ENCODE measurements around the gene ACTR1A. TPM values are rescaled to one million over a fixed set of nuclear protein-coding genes. Genes with fewer than 3 reads are reported as not detected.

Gene ACTR1A
- total RNA-seq, 1 experiment from 2014 or later, result 271 TPM

GRCh38 chr10:102527546-102527945 is 25.0 kb upstream of the ACTR1A start:
- Histone ChIP-seq H3K9me3 (replicated peaks) (no peaks in the 10 kb centered on the region), H3K4me3 (no peak overlapping the region), H3K27ac (no peak overlapping the region), H3K27me3 (no peaks in the 10 kb centered on the region), H3K4me1 (no peaks in the 10 kb centered on the region), H3K36me3 (no peaks in the 10 kb centered on the region; the same call in 1 of the 2 replicates)
- no peak for DNase-seq

GRCh38 chr10:102524746-102525145 is 22.2 kb upstream of the ACTR1A start:
- no peaks in the 10 kb centered on the region; the same call in 1 of the 2 replicates for H3K36me3 ChIP-seq
- H3K27me3 ChIP-seq, result no peaks in the 10 kb centered on the region
- no peaks in the 10 kb centered on the region for H3K4me1 ChIP-seq
- no peak for DNase-seq
- H3K9me3 ChIP-seq (replicated peaks), result no peaks in the 10 kb centered on the region
- no peak overlapping the region for H3K27ac ChIP-seq
- no peak overlapping the region for H3K4me3 ChIP-seq

GRCh38 chr10:102523250-102524029 is 20.9 kb upstream of the ACTR1A start:
- Histone ChIP-seq H3K27me3 (no peaks in the 10 kb centered on the region), H3K27ac (no peak overlapping the region)
- DNase-seq, result no peak

GRCh38 chr10:102522874-102523249 is 20.4 kb upstream of the ACTR1A start:
- no peak for DNase-seq
- H3K4me3 ChIP-seq, result no peak overlapping the region
- no peaks in the 10 kb centered on the region for H3K9me3 ChIP-seq (replicated peaks)
- H3K4me1 ChIP-seq, result no peaks in the 10 kb centered on the region
- H3K27me3 ChIP-seq, result no peaks in the 10 kb centered on the region
- H3K36me3 ChIP-seq, result peaks cover 3% of the 10 kb centered on the region; the same call in 1 of the 2 replicates
- H3K27ac ChIP-seq, result no peak overlapping the region

More at GRCh38 chr10:102523250-102524029, 20.9 kb upstream of the ACTR1A start:
- Histone ChIP-seq H3K36me3 (no peaks in the 10 kb centered on the region; the same call in 1 of the 2 replicates), H3K4me3 (no peak overlapping the region), H3K4me1 (no peaks in the 10 kb centered on the region), H3K9me3 (replicated peaks) (no peaks in the 10 kb centered on the region)

GRCh38 chr10:102519246-102519825 is 16.8 kb upstream of the ACTR1A start:
- Histone ChIP-seq H3K36me3 (peaks cover 13% of the 10 kb centered on the region; the same call in 1 of the 2 replicates), H3K27me3 (no peaks in the 10 kb centered on the region), H3K4me1 (no peaks in the 10 kb centered on the region), H3K4me3 (no peak overlapping the region), H3K9me3 (replicated peaks) (no peaks in the 10 kb centered on the region), H3K27ac (no peak overlapping the region)
- no peak for DNase-seq

GRCh38 chr10:102517553-102517952 is 15.0 kb upstream of the ACTR1A start:
- no peak for DNase-seq
- H3K27me3 ChIP-seq, result no peaks in the 10 kb centered on the region
- peaks cover 26% of the 10 kb centered on the region; the same call in 1 of the 2 replicates for H3K36me3 ChIP-seq
- H3K27ac ChIP-seq, result no peak overlapping the region
- no peak overlapping the region for H3K4me3 ChIP-seq
- no peaks in the 10 kb centered on the region for H3K4me1 ChIP-seq
- no peaks in the 10 kb centered on the region for H3K9me3 ChIP-seq (replicated peaks)

GRCh38 chr10:102515724-102516123 is 13.2 kb upstream of the ACTR1A start:
- no peak for DNase-seq
- Histone ChIP-seq H3K4me3 (no peak overlapping the region), H3K27me3 (no peaks in the 10 kb centered on the region), H3K4me1 (no peaks in the 10 kb centered on the region), H3K27ac (no peak overlapping the region), H3K9me3 (replicated peaks) (no peaks in the 10 kb centered on the region), H3K36me3 (peaks cover 36% of the 10 kb centered on the region)

- Histone ChIP-seq H3K27ac (no peak overlapping the region), H3K4me3 (no peak overlapping the region), H3K36me3 (peaks cover 46% of the 10 kb centered on the region), H3K27me3 (no peaks in the 10 kb centered on the region), H3K9me3 (replicated peaks) (no peaks in the 10 kb centered on the region), H3K4me1 (no peaks in the 10 kb centered on the region)
- DNase-seq, result no peak
Observed at GRCh38 chr10:102514487-102515311, 12.2 kb upstream of the ACTR1A start.

GRCh38 chr10:102511583-102512274 is 9.2 kb upstream of the ACTR1A start:
- no peak for DNase-seq
- Histone ChIP-seq H3K4me1 (no peaks in the 10 kb centered on the region), H3K36me3 (peaks cover 45% of the 10 kb centered on the region), H3K27ac (no peak overlapping the region), H3K27me3 (no peaks in the 10 kb centered on the region), H3K9me3 (replicated peaks) (no peaks in the 10 kb centered on the region), H3K4me3 (no peak overlapping the region)

GRCh38 chr10:102509387-102509786 is 6.9 kb upstream of the ACTR1A start:
- H3K9me3 ChIP-seq (replicated peaks), result no peaks in the 10 kb centered on the region
- no peaks in the 10 kb centered on the region for H3K27me3 ChIP-seq
- peaks cover 40% of the 10 kb centered on the region for H3K36me3 ChIP-seq
- peaks cover 8% of the 10 kb centered on the region for H3K4me1 ChIP-seq
- no peak for DNase-seq
- no peak overlapping the region for H3K27ac ChIP-seq
- H3K4me3 ChIP-seq, result no peak overlapping the region

GRCh38 chr10:102508506-102508905 is 6.0 kb upstream of the ACTR1A start:
- Histone ChIP-seq H3K27me3 (no peaks in the 10 kb centered on the region), H3K4me1 (peaks cover 8% of the 10 kb centered on the region), H3K27ac (no peak overlapping the region), H3K9me3 (replicated peaks) (no peaks in the 10 kb centered on the region), H3K36me3 (peaks cover 34% of the 10 kb centered on the region), H3K4me3 (no peak overlapping the region)
- DNase-seq, result no peak

- Histone ChIP-seq H3K27me3 (no peaks in the 10 kb centered on the region), H3K36me3 (peaks cover 26% of the 10 kb centered on the region), H3K27ac (no peak overlapping the region), H3K9me3 (replicated peaks) (no peaks in the 10 kb centered on the region), H3K4me1 (peaks cover 8% of the 10 kb centered on the region), H3K4me3 (no peak overlapping the region)
- DNase-seq, result no peak
Observed at GRCh38 chr10:102507521-102507920, 5.0 kb upstream of the ACTR1A start.

GRCh38 chr10:102505462-102506115 is 3.1 kb upstream of the ACTR1A start:
- Histone ChIP-seq H3K9me3 (replicated peaks) (no peaks in the 10 kb centered on the region), H3K36me3 (peaks cover 15% of the 10 kb centered on the region), H3K27ac (no peak overlapping the region), H3K27me3 (no peaks in the 10 kb centered on the region), H3K4me3 (no peak overlapping the region), H3K4me1 (peaks cover 8% of the 10 kb centered on the region)
- DNase-seq, result peak; percentile 59 to 69

- peak overlapping the region; percentile 88 for H3K4me3 ChIP-seq
Observed at GRCh38 chr10:102504976-102505300, 2.4 kb upstream of the ACTR1A start.

More at GRCh38 chr10:102504976-102505300, 2.4 kb upstream of the ACTR1A start:
- peak in 1 of 2 experiments; percentile 58 for DNase-seq
- H3K4me1 ChIP-seq, result peaks cover 8% of the 10 kb centered on the region
- H3K27me3 ChIP-seq, result no peaks in the 10 kb centered on the region
- peaks cover 9% of the 10 kb centered on the region for H3K36me3 ChIP-seq
- H3K27ac ChIP-seq, result no peak overlapping the region
- no peaks in the 10 kb centered on the region for H3K9me3 ChIP-seq (replicated peaks)

All from SJCRH30 (cell line).